Esophagus mucosa (tissue), 1 donor: ENCODE results near the gene SLC12A3. TPM values are rescaled to one million over a fixed set of nuclear protein-coding genes. Genes with fewer than 3 reads are reported as not detected.

Experiments used
- ATAC-seq: fragments of 200-7000 bp; cut with Tn5 transposase; one replicate; pipeline ENCODE4 v1.9.1; 2020
- total RNA-seq: library from RNA; stranded (reverse); gene quantifications from one replicate; pipeline ENCODE4 v1.2.4, GENCODE V29; 2023
- donor health status: DM: yes; HTN: yes; CAD: no.

The SLC12A3 gene
- total RNA-seq, 1 donor from 2014 or later = not detected

- peak; percentile 34 for ATAC-seq
Measured at GRCh38 chr16:56894331-56894917, 29.4 kb downstream of the SLC12A3 start.

GRCh38 chr16:56895813-56896212, 30.8 kb downstream of the SLC12A3 start:
- no peak for ATAC-seq

- ATAC-seq = no peak
Measured at GRCh38 chr16:56896244-56896643, 31.2 kb downstream of the SLC12A3 start.

GRCh38 chr16:56897026-56897799, 32.2 kb downstream of the SLC12A3 start:
- ATAC-seq = peak; percentile 25

- no peak for ATAC-seq
Measured at GRCh38 chr16:56898847-56899246, 33.8 kb downstream of the SLC12A3 start.

- no peak for ATAC-seq
Measured at GRCh38 chr16:56903866-56904265, 38.9 kb downstream of the SLC12A3 start.

- ATAC-seq = no peak
Measured at GRCh38 chr16:56907401-56907800, 42.4 kb downstream of the SLC12A3 start.

GRCh38 chr16:56909527-56909979, 44.5 kb downstream of the SLC12A3 start:
- ATAC-seq = no peak

- ATAC-seq = no peak
Measured at GRCh38 chr16:56910112-56910511, 45.1 kb downstream of the SLC12A3 start.

- no peak for ATAC-seq
Measured at GRCh38 chr16:56910654-56911539, 45.9 kb downstream of the SLC12A3 start.

GRCh38 chr16:56911771-56912571, 47.0 kb downstream of the SLC12A3 start:
- peak; percentile 36 for ATAC-seq

GRCh38 chr16:56912746-56913708, 48.0 kb downstream of the SLC12A3 start:
- ATAC-seq = no peak

GRCh38 chr16:56914896-56915295, 49.9 kb downstream of the SLC12A3 start:
- ATAC-seq = no peak

- ATAC-seq = no peak
Measured at GRCh38 chr16:56915336-56916119, 50.5 kb downstream of the SLC12A3 start.

- no peak for ATAC-seq
Measured at GRCh38 chr16:56916571-56917403, 51.8 kb downstream of the SLC12A3 start.

- ATAC-seq = no peak
Measured at GRCh38 chr16:56918467-56919012, 53.5 kb downstream of the SLC12A3 start.

GRCh38 chr16:56919099-56919800, 54.2 kb downstream of the SLC12A3 start:
- peak; percentile 88 for ATAC-seq

- ATAC-seq = no peak
Measured at GRCh38 chr16:56921571-56921970, 56.6 kb downstream of the SLC12A3 start.
